Naive B cell (primary cell): Measurements from ENCODE around the gene BRPF1. TPM values are rescaled to one million over a fixed set of nuclear protein-coding genes. Genes with fewer than 3 reads are reported as not detected.

Experiments used
- ATAC-seq, 2 donors: fragments of 150-1000 bp; cut with Tn5 transposase; 2 replicates each; pipeline ENCODE4 v1.10.0; 2021; ENCODE audit warnings: low read depth in 2 of 2, mild to moderate bottlenecking in 2 of 2, moderate library complexity in 2 of 2
- DNase-seq: peaks from one replicate; pipeline ENCODE4 v3.0.0; 2022
- H3K27ac Mint-ChIP-seq, 6 donors: one replicate each; pipeline ENCODE4 v1.8.0; 2020 to 2022; ENCODE audit warnings: mild to moderate bottlenecking in 6 of 6, mixed read lengths in 6 of 6, moderate library complexity in 5 of 6, inconsistent platforms in 2 of 6
- H3K27me3 Mint-ChIP-seq, 3 donors: one replicate each; pipeline ENCODE4 v1.8.0; 2021 to 2022; ENCODE audit warnings: mixed read lengths in 3 of 3, mild to moderate bottlenecking in 1 of 3
- H3K36me3 Mint-ChIP-seq, 2 donors: one replicate each; pipeline ENCODE4 v1.8.0; 2020 to 2022; ENCODE audit warnings: mixed read lengths in 2 of 2, inconsistent platforms in 1 of 2, mild to moderate bottlenecking in 1 of 2
- H3K4me1 Mint-ChIP-seq, 3 donors: one replicate each; pipeline ENCODE4 v1.8.0; 2020 to 2022; ENCODE audit warnings: mixed read lengths in 3 of 3, inconsistent platforms in 1 of 3, mild to moderate bottlenecking in 1 of 3, moderate library complexity in 1 of 3
- H3K4me3 Mint-ChIP-seq, 8 donors: one replicate each; pipeline ENCODE4 v1.8.0; 2020 to 2022; ENCODE audit warnings: mild to moderate bottlenecking in 8 of 8, mixed read lengths in 8 of 8, moderate library complexity in 8 of 8, inconsistent platforms in 2 of 8
- H3K9me3 Mint-ChIP-seq, 7 donors: one replicate each; pipeline ENCODE4 v1.8.0; 2020 to 2022; ENCODE audit warnings: mixed read lengths in 7 of 7, mild to moderate bottlenecking in 5 of 7, inconsistent platforms in 2 of 7, moderate library complexity in 1 of 7
- polyA plus RNA-seq, 6 donors: library from polyadenylated mRNA; unstranded; fragments of 300-500 nt; fragmentation: Illumina TruSeq; gene quantifications; one replicate each; pipeline ENCODE4 v1.2.3, GENCODE V29; 2021; ENCODE audit warnings: low read depth in 6 of 6

Gene BRPF1
- 10 to 100 TPM in 2 of 6 donors, 1 to 10 TPM in 4; 3.0 to 22.0 (median 9.0) TPM for polyA plus RNA-seq

GRCh38 chr3:9731206-9732079 lies at the start of gene BRPF1:
BRPF1 (plus strand) TSS chr3:9731735; CDS start chr3:9734141, 2,406 bp downstream.
- no peaks in the 10 kb centered on the region for H3K27me3 Mint-ChIP-seq
- DNase-seq = peak; percentile 95
- peak; percentile 88 to 90 for ATAC-seq
- H3K9me3 Mint-ChIP-seq = no peaks in the 10 kb centered on the region
- H3K27ac Mint-ChIP-seq = peak within 1 kb of the TSS; percentile 81 to 98 (median 97)
- peaks cover 56 to 61% (median 56%) of the 10 kb centered on the region in 3 donors for H3K4me1 Mint-ChIP-seq
- peak within 1 kb of the TSS; percentile 83 to 98 (median 94) for H3K4me3 Mint-ChIP-seq
- peaks cover 0 to 4% of the 10 kb centered on the region in 2 donors for H3K36me3 Mint-ChIP-seq

GRCh38 chr3:9682096-9682495 lies 49.4 kb upstream of the BRPF1 start:
- peak overlapping the region in 3 of 6 donors; percentile 27 to 94 (median 84) for H3K27ac Mint-ChIP-seq
- H3K9me3 Mint-ChIP-seq = no peaks in the 10 kb centered on the region
- peaks cover 51 to 83% of the 10 kb centered on the region in 2 donors for H3K36me3 Mint-ChIP-seq
- DNase-seq (no peak), ATAC-seq (no peak)
- no peaks in the 10 kb centered on the region for H3K27me3 Mint-ChIP-seq
- no peak overlapping the region for H3K4me3 Mint-ChIP-seq
- H3K4me1 Mint-ChIP-seq = peaks cover 0 to 25% (median 6%) of the 10 kb centered on the region in 3 donors

GRCh38 chr3:9683426-9683825 lies 48.1 kb upstream of the BRPF1 start:
- no peak overlapping the region for H3K27ac Mint-ChIP-seq
- peaks cover 0 to 25% (median 4%) of the 10 kb centered on the region in 3 donors for H3K4me1 Mint-ChIP-seq
- no peak for ATAC-seq

GRCh38 chr3:9685216-9686049 lies 46.1 kb upstream of the BRPF1 start:
- no peak for ATAC-seq
- no peak for DNase-seq
- H3K36me3 Mint-ChIP-seq = peaks cover 37 to 71% of the 10 kb centered on the region in 2 donors
- peaks cover 11 to 32% (median 14%) of the 10 kb centered on the region in 3 donors for H3K4me1 Mint-ChIP-seq
- H3K4me3 Mint-ChIP-seq = no peak overlapping the region
- no peaks in the 10 kb centered on the region for H3K9me3 Mint-ChIP-seq
- H3K27ac Mint-ChIP-seq = peak overlapping the region in 1 of 6 donors; percentile 13
- H3K27me3 Mint-ChIP-seq = no peaks in the 10 kb centered on the region

More at GRCh38 chr3:9683426-9683825, 48.1 kb upstream of the BRPF1 start:
- H3K4me3 Mint-ChIP-seq = no peak overlapping the region
- H3K9me3 Mint-ChIP-seq = no peaks in the 10 kb centered on the region
- no peak for DNase-seq
- H3K27me3 Mint-ChIP-seq = no peaks in the 10 kb centered on the region
- peaks cover 43 to 73% of the 10 kb centered on the region in 2 donors for H3K36me3 Mint-ChIP-seq

GRCh38 chr3:9686050-9686550 lies 45.4 kb upstream of the BRPF1 start:
- H3K36me3 Mint-ChIP-seq = peaks cover 33 to 64% of the 10 kb centered on the region in 2 donors
- no peak overlapping the region for H3K27ac Mint-ChIP-seq
- H3K4me1 Mint-ChIP-seq = peaks cover 18 to 34% (median 21%) of the 10 kb centered on the region in 3 donors
- no peaks in the 10 kb centered on the region for H3K27me3 Mint-ChIP-seq
- H3K9me3 Mint-ChIP-seq = no peaks in the 10 kb centered on the region
- DNase-seq (no peak), ATAC-seq (no peak)
- no peak overlapping the region for H3K4me3 Mint-ChIP-seq

GRCh38 chr3:9686703-9687102 lies 44.8 kb upstream of the BRPF1 start:
- H3K36me3 Mint-ChIP-seq = peaks cover 27 to 58% of the 10 kb centered on the region in 2 donors
- DNase-seq (no peak), ATAC-seq (no peak)
- peaks cover 24 to 37% (median 26%) of the 10 kb centered on the region in 3 donors for H3K4me1 Mint-ChIP-seq
- no peaks in the 10 kb centered on the region for H3K9me3 Mint-ChIP-seq
- no peak overlapping the region for H3K4me3 Mint-ChIP-seq
- H3K27ac Mint-ChIP-seq = no peak overlapping the region
- H3K27me3 Mint-ChIP-seq = no peaks in the 10 kb centered on the region

- Mint-ChIP-seq H3K9me3 (no peaks in the 10 kb centered on the region), H3K27me3 (no peaks in the 10 kb centered on the region), H3K4me3 (no peak overlapping the region), H3K4me1 (peaks cover 25 to 40% (median 27%) of the 10 kb centered on the region in 3 donors), H3K36me3 (peaks cover 24 to 52% of the 10 kb centered on the region in 2 donors), H3K27ac (peak overlapping the region in 1 of 6 donors; percentile 18)
- ATAC-seq (no peak), DNase-seq (no peak)
Measured at GRCh38 chr3:9687514-9687913, 44.0 kb upstream of the BRPF1 start.

- H3K9me3 Mint-ChIP-seq = no peaks in the 10 kb centered on the region
- peaks cover 31 to 61% of the 10 kb centered on the region in 2 donors for H3K36me3 Mint-ChIP-seq
- ATAC-seq (no peak), DNase-seq (no peak)
- H3K4me3 Mint-ChIP-seq = no peak overlapping the region
- peaks cover 25 to 40% (median 27%) of the 10 kb centered on the region in 3 donors for H3K4me1 Mint-ChIP-seq
- H3K27ac Mint-ChIP-seq = peak overlapping the region in 1 of 6 donors; percentile 54
- no peaks in the 10 kb centered on the region for H3K27me3 Mint-ChIP-seq
Measured at GRCh38 chr3:9688961-9689360, 42.6 kb upstream of the BRPF1 start.

- Mint-ChIP-seq H3K27ac (peak overlapping the region in 3 of 6 donors; percentile 14 to 76 (median 16)), H3K4me3 (peak overlapping the region in 2 of 8 donors; percentile 18 to 25), H3K4me1 (peaks cover 25 to 40% (median 27%) of the 10 kb centered on the region in 3 donors), H3K9me3 (no peaks in the 10 kb centered on the region), H3K27me3 (no peaks in the 10 kb centered on the region), H3K36me3 (peaks cover 33 to 57% of the 10 kb centered on the region in 2 donors)
- DNase-seq (no peak), ATAC-seq (no peak)
Measured at GRCh38 chr3:9689757-9690156, 41.8 kb upstream of the BRPF1 start.

GRCh38 chr3:9690451-9691450 lies 40.8 kb upstream of the BRPF1 start:
- Mint-ChIP-seq H3K4me3 (peak overlapping the region in 4 of 8 donors; percentile 8 to 85 (median 16)), H3K4me1 (peaks cover 25 to 34% (median 27%) of the 10 kb centered on the region in 3 donors), H3K36me3 (peaks cover 27 to 47% of the 10 kb centered on the region in 2 donors), H3K27me3 (no peaks in the 10 kb centered on the region), H3K27ac (peak overlapping the region in 5 of 6 donors; percentile 39 to 89 (median 69)), H3K9me3 (no peaks in the 10 kb centered on the region)
- DNase-seq = peak; percentile 45
- peak; percentile 91 to 93 for ATAC-seq

GRCh38 chr3:9691636-9692035 lies 39.9 kb upstream of the BRPF1 start:
- no peaks in the 10 kb centered on the region for H3K27me3 Mint-ChIP-seq
- no peaks in the 10 kb centered on the region for H3K9me3 Mint-ChIP-seq
- H3K4me1 Mint-ChIP-seq = peaks cover 25 to 29% (median 27%) of the 10 kb centered on the region in 3 donors
- peaks cover 19 to 38% of the 10 kb centered on the region in 2 donors for H3K36me3 Mint-ChIP-seq
- no peak for DNase-seq
- no peak for ATAC-seq
- H3K27ac Mint-ChIP-seq = peak overlapping the region in 2 of 6 donors; percentile 39 to 56
- H3K4me3 Mint-ChIP-seq = peak overlapping the region in 1 of 8 donors; percentile 85

- H3K36me3 Mint-ChIP-seq = peaks cover 22 to 35% of the 10 kb centered on the region in 2 donors
Measured at GRCh38 chr3:9692416-9692815, 39.1 kb upstream of the BRPF1 start.

More at GRCh38 chr3:9692416-9692815, 39.1 kb upstream of the BRPF1 start:
- H3K27ac Mint-ChIP-seq = no peak overlapping the region
- peaks cover 25 to 27% (median 26%) of the 10 kb centered on the region in 3 donors for H3K4me1 Mint-ChIP-seq
- no peak overlapping the region for H3K4me3 Mint-ChIP-seq
- H3K9me3 Mint-ChIP-seq = no peaks in the 10 kb centered on the region
- H3K27me3 Mint-ChIP-seq = no peaks in the 10 kb centered on the region
- no peak for ATAC-seq
- DNase-seq = no peak
